SK-N-MC (cell line): ENCODE data around the gene OR6C3.
"Not testable (repeated sequence)": the region's sequence is repeated elsewhere in the genome, so short reads cannot be mapped to it uniquely, and the experiment has no call there.

Experiments used
- EZH2 ChIP-seq: fragments of 200-600 bp; sonication (generic); IDR thresholded peaks from one replicate; pipeline ENCODE4 v1.6.1; 2017; ENCODE audit warnings: antibody characterized with exemption
- POLR2AphosphoS5 ChIP-seq: IDR thresholded peaks from 2 replicates; pipeline ENCODE4 v1.6.1; 2012; ENCODE audit warnings: mild to moderate bottlenecking, low read depth, low read length, borderline replicate concordance

GRCh38 chr12:55325801-55326200, 4.7 kb upstream of the OR6C3 start:
- not testable (repeated sequence) for TF ChIP-seq POLR2AphosphoS5, EZH2
